ENCODE data around the gene PLEKHA1. TPM values are rescaled to one million over a fixed set of nuclear protein-coding genes. Genes with fewer than 3 reads are reported as not detected.

The PLEKHA1 gene
- total RNA-seq, 2 donors from 2014 or later: 14.2 to 26.5 TPM

- TF ChIP-seq POLR2A (IDR thresholded peaks at IDR 0.05) (no peak), CTCF (IDR thresholded peaks at IDR 0.05) (no peak)
- intact Hi-C loops (cut with DNase I): no loop called here
- Histone ChIP-seq H3K27me3 (no peaks in the 10 kb centered on the region), H3K36me3 (replicated peaks in 1 of 2; ENCODE audit: insufficient read depth in 1 of 2, low read depth in 2 of 2) (peaks cover 0 to 5% of the 10 kb centered on the region in 2 donors), H3K27ac (no peak overlapping the region), H3K4me1 (peaks cover 44% of the 10 kb centered on the region), H3K4me3 (no peak overlapping the region), H3K9me3 (no peaks in the 10 kb centered on the region)
- no peak for DNase-seq
- no peak for ATAC-seq
- WGBS, 2 donors: 14 to 22% methylated on average over 3 of the region's 3 CpGs
Observed at GRCh38 chr10:122390679-122391078, 16.2 kb downstream of the PLEKHA1 start.

- DNase-seq (no peak), ATAC-seq (no peak)
- Histone ChIP-seq H3K9me3 (no peaks in the 10 kb centered on the region), H3K4me1 (peaks cover 32% of the 10 kb centered on the region), H3K36me3 (replicated peaks in 1 of 2; ENCODE audit: insufficient read depth in 1 of 2, low read depth in 2 of 2) (peaks cover 0 to 5% of the 10 kb centered on the region in 2 donors), H3K4me3 (no peak overlapping the region), H3K27me3 (no peaks in the 10 kb centered on the region), H3K27ac (no peak overlapping the region)
- no peak for TF ChIP-seq CTCF (IDR thresholded peaks at IDR 0.05)
- no peak for TF ChIP-seq POLR2A (IDR thresholded peaks at IDR 0.05)
- intact Hi-C loops (cut with DNase I): no loop called here
Observed at GRCh38 chr10:122391875-122392274, 17.4 kb downstream of the PLEKHA1 start.

GRCh38 chr10:122392835-122393234 is 18.3 kb downstream of the PLEKHA1 start:
- H3K27me3 ChIP-seq: no peaks in the 10 kb centered on the region
- intact Hi-C loops (cut with DNase I): no loop called here
- H3K9me3 ChIP-seq: no peaks in the 10 kb centered on the region
- peaks cover 27% of the 10 kb centered on the region for H3K4me1 ChIP-seq
- DNase-seq: no peak
- no peak overlapping the region for H3K27ac ChIP-seq
- WGBS, 2 donors: 71 to 88% methylated on average over 2 of the region's 2 CpGs
- no peak for ATAC-seq
- no peak for TF ChIP-seq CTCF (IDR thresholded peaks at IDR 0.05)
- no peak for TF ChIP-seq POLR2A (IDR thresholded peaks at IDR 0.05)
- peaks cover 0 to 5% of the 10 kb centered on the region in 2 donors for H3K36me3 ChIP-seq (replicated peaks in 1 of 2; ENCODE audit: insufficient read depth in 1 of 2, low read depth in 2 of 2)
- no peak overlapping the region for H3K4me3 ChIP-seq

GRCh38 chr10:122393288-122393687 is 18.8 kb downstream of the PLEKHA1 start:
- no peak overlapping the region for H3K27ac ChIP-seq
- no peaks in the 10 kb centered on the region for H3K9me3 ChIP-seq
- no peak for DNase-seq
- no peak for TF ChIP-seq POLR2A (IDR thresholded peaks at IDR 0.05)
- no peak for TF ChIP-seq CTCF (IDR thresholded peaks at IDR 0.05)
- no peak overlapping the region for H3K4me3 ChIP-seq
- H3K27me3 ChIP-seq: no peaks in the 10 kb centered on the region
- intact Hi-C loops (cut with DNase I): no loop called here
- 68 to 72% methylated on average over 2 of the region's 2 CpGs for WGBS, 2 donors
- peaks cover 23% of the 10 kb centered on the region for H3K4me1 ChIP-seq
- H3K36me3 ChIP-seq (replicated peaks in 1 of 2; ENCODE audit: insufficient read depth in 1 of 2, low read depth in 2 of 2): peaks cover 0 to 7% of the 10 kb centered on the region in 2 donors
- no peak for ATAC-seq

- H3K36me3 ChIP-seq (replicated peaks in 1 of 2; ENCODE audit: insufficient read depth in 1 of 2, low read depth in 2 of 2): peaks cover 0 to 2% of the 10 kb centered on the region in 2 donors
- 89 to 95% methylated on average over 5 of the region's 5 CpGs for WGBS, 2 donors
- TF ChIP-seq POLR2A (IDR thresholded peaks at IDR 0.05) (no peak), CTCF (IDR thresholded peaks at IDR 0.05) (no peak)
Observed at GRCh38 chr10:122402548-122403131, 28.1 kb downstream of the PLEKHA1 start.

More at GRCh38 chr10:122402548-122403131, 28.1 kb downstream of the PLEKHA1 start:
- H3K27ac ChIP-seq: no peak overlapping the region
- no peaks in the 10 kb centered on the region for H3K9me3 ChIP-seq
- no peak for DNase-seq
- ATAC-seq: no peak
- peaks cover 7% of the 10 kb centered on the region for H3K4me1 ChIP-seq
- no peaks in the 10 kb centered on the region for H3K27me3 ChIP-seq
- intact Hi-C loops (cut with DNase I): no loop called here
- H3K4me3 ChIP-seq: no peak overlapping the region
